Measurements from ENCODE around the gene ZBTB42. TPM values are rescaled to one million over a fixed set of nuclear protein-coding genes. Genes with fewer than 3 reads are reported as not detected.

Gene ZBTB42
- total and polyA plus RNA-seq, 2 donors (not counting 3 experiments of a cell fraction or from before 2014, with no cell fraction given), result 3.1 to 3.8 TPM

GRCh38 chr14:104808456-104808855 lies 7.6 kb downstream of the ZBTB42 start:
- POLR2A ChIA-PET, result no interaction called here
- Histone ChIP-seq H2AFZ (ENCODE audit: low read depth, low read length) (no peak overlapping the region), H3K27ac (ENCODE audit: insufficient read depth, low read depth, low read length) (no peak overlapping the region), H3K4me2 (ENCODE audit: insufficient read depth, low read length) (no peak overlapping the region), H3K79me2 (ENCODE audit: control insufficient read depth, insufficient read depth, low read length) (no peaks in the 10 kb centered on the region), H4K20me1 (replicated peaks; ENCODE audit: control insufficient read depth, extremely low read depth, insufficient read depth, low read length) (no peaks in the 10 kb centered on the region), H3K36me3 (ENCODE audit: control insufficient read depth in 2 of 2, extremely low read depth in 1 of 2, insufficient read depth in 2 of 2, low read length in 2 of 2) (no peaks in the 10 kb centered on the region), H3K27me3 (ENCODE audit: control insufficient read depth in 2 of 2, insufficient read depth in 2 of 2, low read length in 2 of 2) (no peaks in the 10 kb centered on the region), H3K9me1 (replicated peaks; ENCODE audit: control insufficient read depth, extremely low read depth, insufficient read depth, low read length) (no peaks in the 10 kb centered on the region), H3K9me3 (replicated peaks; ENCODE audit: control insufficient read depth, insufficient read depth, low read length) (no peaks in the 10 kb centered on the region), H3K4me3 (replicated peaks in 1 of 3; ENCODE audit: insufficient read depth in 1 of 3, low read depth in 1 of 3, low read length in 3 of 3) (no peak overlapping the region), H3K4me1 (ENCODE audit: control insufficient read depth, extremely low read depth, insufficient read depth, low read length) (no peaks in the 10 kb centered on the region), H3K9ac (replicated peaks; ENCODE audit: extremely low read depth, insufficient read depth, low read length) (no peak overlapping the region)
- no peak for TF ChIP-seq FOS (IDR thresholded peaks at IDR 0.05; ENCODE audit: borderline replicate concordance, insufficient read depth, low read length)
- TF ChIP-seq MAX (IDR thresholded peaks at IDR 0.05; ENCODE audit: insufficient read depth, insufficient read length), result no peak
- TF ChIP-seq POLR2A (IDR thresholded peaks at IDR 0.05; ENCODE audit: low read depth, low read length), result no peak
- no peak for TF ChIP-seq CTCF (IDR thresholded peaks at IDR 0.05; ENCODE audit: extremely low read depth in 1 of 2, insufficient read depth in 1 of 2, low read depth in 1 of 2, low read length in 2 of 2)
- TF ChIP-seq EZH2 (IDR thresholded peaks at IDR 0.05; ENCODE audit: borderline replicate concordance, low read depth, low read length, severe bottlenecking), result no peak
- no peak for TF ChIP-seq GATA2 (IDR thresholded peaks at IDR 0.05; ENCODE audit: insufficient read depth, insufficient read length, low read depth, low read length)
- TF ChIP-seq MYC (IDR thresholded peaks at IDR 0.05; ENCODE audit: low read depth, low read length), result no peak
- no peak for TF ChIP-seq POLR2AphosphoS5 (IDR thresholded peaks at IDR 0.05; ENCODE audit: insufficient read depth, low read depth, low read length)
- no peak for TF ChIP-seq JUN (IDR thresholded peaks at IDR 0.05; ENCODE audit: borderline replicate concordance, insufficient read depth, insufficient read length, low read depth)
- dilution Hi-C loops (cut with MboI; ENCODE audit: extremely low pct_ligation_motif_present, low sequenced_read_pairs), result no loop called here
- DNase-seq (ENCODE audit: low read depth, low spot score) (no peak), FAIRE-seq (no peak)
- CTCF ChIA-PET, result no interaction called here
- intact Hi-C loops (cut with micrococcal nuclease), result no loop called here
- no TSS peak for BruUV-seq (replicated peaks)
